HepG2 (cell line): ENCODE data around the gene ADAMTS17. TPM values are rescaled to one million over a fixed set of nuclear protein-coding genes. Genes with fewer than 3 reads are reported as not detected.

Source experiments
- ATAC-seq: fragments of 200-7000 bp; cut with Tn5 transposase; 3 replicates; pipeline ENCODE4 v1.9.1; 2020; ENCODE audit warnings: mild to moderate bottlenecking, moderate library complexity
- BruUV-seq: library from RNA; stranded (reverse); fragments of 400-500 nt; replicated peaks from 2 replicates; lab custom pipeline; 2021; lab: Mats Ljungman, UMichigan
- CTCF ChIA-PET: fragments of 300-600 bp; formaldehyde crosslinking; extraction: SDS; loops from one replicate; lab custom pipeline; 2021; ENCODE audit warnings: low total read pairs, inconsistent platforms, low intra/inter-chr PET ratio; lab: Yijun Ruan, JAX
- POLR2A ChIA-PET: fragments of 350-600 bp; sonication (Branson Sonifier 250); formaldehyde crosslinking; loops from one replicate; lab custom pipeline; 2020; ENCODE audit warnings: antibody characterized with exemption, inconsistent platforms; lab: Yijun Ruan, JAX
- DNase-seq: peaks from one replicate; pipeline ENCODE4 v3.0.0-alpha.2; 2015; ENCODE audit warnings: low spot score
- FAIRE-seq: peaks from 3 replicates; lab custom pipeline; 2011; peaks lifted over from hg19 to GRCh38; lab: Jason Lieb, UNC
- H2AFZ ChIP-seq: one replicate; pipeline ENCODE4 v1.6.1; 2011; ENCODE audit warnings: low read length, inconsistent platforms
- H3K27ac ChIP-seq: fragments of 300-600 bp; 3 replicates; pipeline ENCODE4 v1.8.0; 2011; ENCODE audit warnings: mixed run types, mild to moderate bottlenecking, mixed read lengths, low read length, inconsistent platforms; ENCODE audit not compliant: insufficient read depth; ENCODE audit errors: extremely low read length
- H3K27me3 ChIP-seq, 2 experiments: fragments of 200-600 bp in 1 of 2; 2 replicates in 1 of 2; 3 replicates in 1 of 2; pipeline versions ENCODE4 v1.6.0 to v1.8.0; 2011; ENCODE audit warnings: low read length in 2 of 2, mild to moderate bottlenecking in 2 of 2, moderate library complexity in 2 of 2, inconsistent platforms in 1 of 2; ENCODE audit not compliant: insufficient read depth in 2 of 2, control insufficient read depth in 1 of 2
- H3K36me3 ChIP-seq, 2 experiments: fragments of 200-600 bp in 1 of 2; replicated peaks in 1 of 2; 2 replicates in 1 of 2; 3 replicates in 1 of 2; pipeline versions ENCODE4 v1.5.1 to v1.8.0; 2011; ENCODE audit warnings: low read length in 2 of 2, inconsistent platforms in 1 of 2; ENCODE audit not compliant: insufficient read depth in 2 of 2, control insufficient read depth in 1 of 2
- H3K4me1 ChIP-seq: 2 replicates; pipeline ENCODE4 v1.5.1; 2012; ENCODE audit warnings: low read length, inconsistent platforms; ENCODE audit not compliant: insufficient read depth
- H3K4me2 ChIP-seq: 2 replicates; pipeline ENCODE4 v1.6.0; 2011; ENCODE audit warnings: low read depth, low read length, inconsistent platforms
- H3K4me3 ChIP-seq, 3 experiments: fragments of 200-600 bp in 1 of 3; sonication (generic), shearing (Covaris generic) in 1 of 3; replicated peaks in 1 of 3; 2 replicates each; pipeline ENCODE4 v1.5.1; 2011 to 2016; ENCODE audit warnings: low read length in 3 of 3, inconsistent platforms in 2 of 3, low read depth in 2 of 3, mild to moderate bottlenecking in 2 of 3, control low read depth in 1 of 3, mixed read lengths in 1 of 3; ENCODE audit not compliant: insufficient read depth in 1 of 3
- H3K79me2 ChIP-seq: one replicate; pipeline ENCODE4 v1.6.1; 2011; ENCODE audit warnings: low read length, inconsistent platforms; ENCODE audit not compliant: insufficient read depth
- H3K9ac ChIP-seq: 2 replicates; pipeline ENCODE4 v1.6.0; 2011; ENCODE audit warnings: mild to moderate bottlenecking, low read depth, low read length, inconsistent platforms; ENCODE audit not compliant: insufficient read depth
- H3K9me3 ChIP-seq: 2 replicates; pipeline ENCODE4 v1.5.1; 2012; ENCODE audit warnings: mild to moderate bottlenecking, low read length
- H4K20me1 ChIP-seq: 2 replicates; pipeline ENCODE4 v1.6.0; 2011; ENCODE audit warnings: inconsistent platforms, mild to moderate bottlenecking, low read length, moderate library complexity; ENCODE audit not compliant: insufficient read depth
- ARHGAP35 ChIP-seq: sonication (generic); formaldehyde crosslinking; IDR thresholded peaks from 2 replicates; pipeline ENCODE4 v1.9.0; 2022; ENCODE audit warnings: mild to moderate bottlenecking, inconsistent platforms, moderate library complexity, missing genetic modification reagents, borderline replicate concordance
- CHCHD3 ChIP-seq: sonication (generic); formaldehyde crosslinking; IDR thresholded peaks from 2 replicates; pipeline ENCODE4 v1.8.0; 2022; ENCODE audit warnings: mild to moderate bottlenecking, missing genetic modification reagents, moderate library complexity
- MED1 ChIP-seq: sonication (generic); formaldehyde crosslinking; IDR thresholded peaks from 2 replicates; pipeline ENCODE4 v1.4.0; 2020; ENCODE audit warnings: missing genetic modification reagents
- NBN ChIP-seq: fragments of 450-650 bp; conservative IDR thresholded peaks from 2 replicates; pipeline ENCODE4 v1.6.1; 2017
- REST ChIP-seq, 2 experiments: IDR thresholded peaks; 2 replicates each; pipeline ENCODE4 v1.6.1; 2011 to 2012; ENCODE audit warnings: low read length in 2 of 2, borderline replicate concordance in 1 of 2, low read depth in 1 of 2, mild to moderate bottlenecking in 1 of 2, moderate library complexity in 1 of 2
- TBX2 ChIP-seq: sonication (generic); formaldehyde crosslinking; IDR thresholded peaks from 2 replicates; pipeline ENCODE4 v1.5.0; 2020; ENCODE audit warnings: missing genetic modification reagents, mild to moderate bottlenecking, borderline replicate concordance
- ZBTB7B ChIP-seq: sonication (generic); formaldehyde crosslinking; IDR thresholded peaks from 2 replicates; pipeline ENCODE4 v1.4.0; 2020; ENCODE audit warnings: missing genetic modification reagents
- ZMYM3 ChIP-seq: sonication (generic); formaldehyde crosslinking; IDR thresholded peaks from 2 replicates; pipeline ENCODE4 v1.5.1; 2020; ENCODE audit warnings: mild to moderate bottlenecking, missing genetic modification reagents
- ZNF484 ChIP-seq: sonication (generic); formaldehyde crosslinking; IDR thresholded peaks from 2 replicates; pipeline ENCODE4 v1.5.1; 2020; ENCODE audit warnings: mild to moderate bottlenecking, low read depth, missing genetic modification reagents, borderline replicate concordance
- ZNF550 ChIP-seq: sonication (generic); formaldehyde crosslinking; IDR thresholded peaks from 2 replicates; pipeline ENCODE4 v1.4.0; 2020; ENCODE audit warnings: mild to moderate bottlenecking, missing genetic modification reagents, borderline replicate concordance
- ZNF609 ChIP-seq: sonication (generic); formaldehyde crosslinking; IDR thresholded peaks from 2 replicates; pipeline ENCODE4 v1.4.0; 2020; ENCODE audit warnings: mild to moderate bottlenecking, missing genetic modification reagents, borderline replicate concordance
- ZNF644 ChIP-seq: IDR thresholded peaks from 2 replicates; pipeline ENCODE4 v1.6.1; 2016; ENCODE audit warnings: low read depth
- ZNF724P ChIP-seq: sonication (generic); formaldehyde crosslinking; IDR thresholded peaks from 2 replicates; pipeline ENCODE4 v1.8.0; 2022; ENCODE audit warnings: missing genetic modification reagents, borderline replicate concordance
- ZNF792 ChIP-seq: IDR thresholded peaks from 2 replicates; pipeline ENCODE4 v1.6.1; 2016
- WGBS: methylation state at CpG from one replicate; pipeline ENCODE4 v1.1.6; 2017; ENCODE audit warnings: low lambda C conversion rate; 5-methylcytosine and 5-hydroxymethylcytosine counted together
- in situ Hi-C: cut with HindIII; loops from 2 replicates; pipeline ENCODE4 v1.10.0; 2017; ENCODE audit warnings: low pct_unique_long_range_greater_than_20kb; ENCODE audit not compliant: extremely low pct_ligation_motif_present
- intact Hi-C: fragments of 100-400 bp; cut with micrococcal nuclease; formaldehyde crosslinking; loops from one replicate; pipeline ENCODE4 v1.10.0; 2022; ENCODE audit not compliant: unreplicated experiment
- polyA plus RNA-seq, 8 experiments: library from polyadenylated mRNA; depleted of rRNA in 3 of 8; stranded (reverse) in 7 of 8; unstranded in 1 of 8; fragments of >200 nt; fragmentation: Illumina TruSeq in 4 of 8; extraction: Trizol in 4 of 8; gene quantifications; 2 replicates each; pipeline versions ENCODE4 v1.2.1 to v1.2.3, GENCODE V29; 2011 to 2016; ENCODE audit warnings: low read depth in 4 of 8, missing spikeins in 1 of 8, mixed read lengths in 1 of 8; ENCODE audit not compliant: insufficient read depth in 1 of 8
- total RNA-seq, 5 experiments: library from RNA; depleted of rRNA; stranded (reverse); fragments of >200 nt; fragmentation: Illumina TruSeq; extraction: Trizol; gene quantifications; 2 replicates each; pipeline ENCODE4 v1.2.3, GENCODE V29; 2016; ENCODE audit warnings: low read depth in 1 of 5

ADAMTS17 gene
- total and polyA plus RNA-seq, 2 of the 13 experiments (the other 11 are each of a cell fraction or from before 2014, with no cell fraction given): 0.02 to 0.04 TPM

GRCh38 chr15:100350434-100351226, 8.9 kb upstream of the ADAMTS17 start:
- ChIA-PET CTCF (interaction anchor here (1.2 to 3.0 kb wide), 2 partner anchors 9 to 32 kb away, joined by 3 to 41 read pairs; partner anchors contain the start of gene ADAMTS17), POLR2A (interaction anchor here (0.9 to 1.8 kb wide), 3 partner anchors 28 to 252 kb away, joined by 4 to 5 read pairs (median 4); partner anchors contain the start of genes ASB7 and LINS1)
- H3K36me3 ChIP-seq: no peaks in the 10 kb centered on the region
- in situ Hi-C loops (loop anchor here (10.0 kb wide), 1 partner anchor 254 kb away; the partner anchor contains the start of genes ASB7 and LINS1), intact Hi-C loops (loop anchor here (1.0 kb wide), 2 partner anchors 33 to 252 kb away; partner anchors contain the start of genes ASB7 and LINS1)
- H4K20me1 ChIP-seq: no peaks in the 10 kb centered on the region
- DNase-seq (peak; percentile 90), FAIRE-seq (peak; percentile 95), ATAC-seq (peak; percentile 87)
- peaks cover 19% of the 10 kb centered on the region for H3K4me1 ChIP-seq
- no TSS peak for BruUV-seq
- no peaks in the 10 kb centered on the region for H3K79me2 ChIP-seq
- no peaks in the 10 kb centered on the region for H3K9me3 ChIP-seq
- peak overlapping the region; percentile 39 for H3K27ac ChIP-seq
- peak overlapping the region; percentile 36 for H2AFZ ChIP-seq
- H3K27me3 ChIP-seq: no peaks in the 10 kb centered on the region; a peak in 1 of 5 replicates
- peak overlapping the region; percentile 81 for H3K4me2 ChIP-seq
- peak overlapping the region; percentile 31 to 72 (median 31); a peak in 5 of 6 replicates for H3K4me3 ChIP-seq
- H3K9ac ChIP-seq: peak overlapping the region; percentile 29; the same call in 1 of the 2 replicates
- 1% methylated on average over 19 of the region's 19 CpGs for WGBS
- TF ChIP-seq ZNF792 (CRISPR knock-in tag) (peak; percentile 79), REST (IDR thresholded peaks at IDR 0.05; ENCODE audit: borderline replicate concordance in 1 of 2, low read depth in 1 of 2, low read length in 2 of 2) (no peak), MED1 (CRISPR knock-in tag) (peak; percentile 39), ZBTB7B (CRISPR knock-in tag) (no peak), ZNF484 (CRISPR knock-in tag) (no peak), TBX2 (CRISPR knock-in tag) (peak; percentile 54; the same call in 1 of the 2 replicates), ZNF724P (no peak), ZNF644 (CRISPR knock-in tag) (peak; percentile 30; the same call in 1 of the 2 replicates), ARHGAP35 (CRISPR knock-in tag) (no peak; the same call in 1 of the 2 replicates), ZNF550 (CRISPR knock-in tag) (0 out of 2 replicates have a peak, but pooled peaks have one; percentile 19), ZNF609 (peak; percentile 29; the same call in 1 of the 2 replicates), NBN (no peak), CHCHD3 (CRISPR knock-in tag) (no peak), ZMYM3 (CRISPR knock-in tag) (no peak)
